Measurements from ENCODE around the gene PLAAT4. TPM values are rescaled to one million over a fixed set of nuclear protein-coding genes. Genes with fewer than 3 reads are reported as not detected.
"Not testable (repeated sequence)": the region's sequence is repeated elsewhere in the genome, so short reads cannot be mapped to it uniquely, and the experiment has no call there.

Gene PLAAT4
- total RNA-seq, 1 donor from 2014 or later = 25.3 TPM

DNA sequence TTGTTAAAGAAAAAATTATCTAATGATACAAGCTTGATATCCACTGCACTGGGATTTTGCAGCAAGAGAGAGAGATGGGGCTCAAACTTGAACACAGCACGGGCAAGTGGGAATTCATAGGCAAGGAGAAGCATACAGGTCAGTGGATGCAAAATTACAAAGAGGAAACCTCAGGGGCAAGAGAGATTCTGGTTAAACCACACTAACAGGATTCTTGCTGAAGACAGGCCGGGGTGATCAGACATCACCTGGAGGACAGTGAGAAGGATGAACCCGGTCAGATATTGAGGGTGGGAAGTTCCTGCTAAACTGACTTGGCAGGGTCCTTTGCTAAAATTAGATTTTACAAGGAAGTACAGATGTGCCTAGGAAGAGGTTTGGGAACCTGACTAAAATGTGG is 2.5 kb upstream of the PLAAT4 start:
- DNase-seq (no peak), ATAC-seq (no peak)
- intact Hi-C loops (cut with micrococcal nuclease) = no loop called here

DNA sequence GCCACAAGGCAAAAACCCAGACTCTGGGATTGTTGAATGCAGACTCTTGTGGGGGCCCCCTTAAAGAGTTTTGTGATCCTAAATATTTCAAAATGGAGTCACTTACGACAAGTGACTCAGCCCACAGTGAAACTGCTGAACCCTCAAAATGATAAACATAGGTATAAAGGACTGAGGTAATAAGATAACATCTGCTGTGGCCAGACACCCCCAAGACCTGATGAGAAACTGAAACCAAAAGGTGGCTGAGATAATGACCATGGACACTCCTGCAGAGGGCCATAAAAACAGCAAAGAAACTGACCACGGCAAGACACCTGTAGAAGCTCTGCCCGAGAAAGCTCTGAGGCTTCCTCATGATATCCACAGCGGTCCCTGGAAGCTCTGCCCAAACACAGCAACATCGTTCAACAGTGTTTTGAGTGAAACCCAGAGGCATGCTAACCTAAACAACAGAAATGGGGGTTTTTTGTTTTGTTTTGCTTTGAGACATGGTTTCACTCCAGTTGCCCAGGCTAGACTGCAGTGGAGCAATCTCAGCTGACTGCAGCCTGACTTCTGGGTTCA is 1.6 kb upstream of the PLAAT4 start:
- intact Hi-C loops (cut with micrococcal nuclease) = no loop called here
- no peak for DNase-seq
- ATAC-seq = no peak

DNA sequence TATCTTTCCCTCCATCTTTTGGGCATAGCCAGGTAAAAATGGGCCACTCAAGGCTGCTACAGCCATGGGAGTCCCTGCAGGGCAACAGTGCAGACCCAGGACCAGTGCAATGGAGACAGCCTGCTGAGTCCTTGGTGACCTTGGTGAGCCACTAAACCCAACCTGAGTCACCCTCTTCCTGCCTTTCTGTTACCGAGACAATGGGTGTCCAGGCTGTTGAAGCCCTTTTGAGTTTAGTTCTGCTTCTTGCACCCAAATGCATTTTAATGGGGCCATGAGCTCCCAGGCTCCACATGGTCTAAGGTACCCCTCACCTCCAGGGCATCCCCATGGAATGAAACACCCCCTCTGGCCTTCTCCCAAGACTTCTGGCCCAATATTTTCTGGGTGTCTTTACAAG is 874 bp upstream of the PLAAT4 start:
- intact Hi-C loops (cut with micrococcal nuclease) = no loop called here
- DNase-seq (no peak), ATAC-seq (no peak)

DNA sequence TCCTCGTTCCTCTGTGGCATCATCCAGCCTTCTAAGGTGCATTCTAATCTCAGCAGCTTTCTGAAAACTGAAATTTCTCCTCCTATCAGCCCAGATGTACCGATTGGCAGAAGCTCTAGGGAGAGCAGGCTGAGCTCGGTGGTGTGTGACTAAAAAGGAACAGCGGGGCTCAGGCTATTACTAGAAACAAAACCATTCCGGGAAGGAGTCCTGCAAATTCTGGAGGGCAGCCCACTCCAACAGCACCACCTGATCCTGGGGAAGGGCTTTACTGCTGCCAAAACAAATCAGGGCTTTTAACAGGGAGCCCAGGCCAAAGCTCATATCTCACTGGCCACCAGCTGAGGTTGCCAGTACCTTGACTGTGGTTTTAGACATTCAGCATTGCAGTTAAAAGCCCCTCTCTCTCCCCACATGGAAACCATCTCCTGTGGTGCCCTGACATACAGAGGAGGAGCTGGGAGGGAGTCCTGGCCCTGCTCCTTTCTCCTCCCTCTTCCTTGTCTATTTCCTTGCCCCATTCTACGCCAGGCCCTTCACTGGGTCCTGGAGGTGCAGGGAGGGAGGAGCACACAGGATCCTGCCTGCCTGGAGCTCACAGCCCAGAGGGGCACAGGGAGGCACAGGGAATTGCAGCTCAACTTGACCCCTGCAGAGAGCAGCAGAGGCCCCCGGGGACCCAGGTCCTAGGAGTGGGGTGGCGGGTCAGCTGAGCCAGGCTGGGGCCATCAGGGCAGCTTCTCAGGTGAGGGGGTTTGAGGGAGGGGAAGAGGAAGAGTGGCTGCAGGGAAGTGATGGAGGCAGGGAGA is 889 bp downstream of the PLAAT4 start:
- DNase-seq = peak; percentile 71
- intact Hi-C loops (cut with micrococcal nuclease) = no loop called here
- ATAC-seq = peak; percentile 94

DNA sequence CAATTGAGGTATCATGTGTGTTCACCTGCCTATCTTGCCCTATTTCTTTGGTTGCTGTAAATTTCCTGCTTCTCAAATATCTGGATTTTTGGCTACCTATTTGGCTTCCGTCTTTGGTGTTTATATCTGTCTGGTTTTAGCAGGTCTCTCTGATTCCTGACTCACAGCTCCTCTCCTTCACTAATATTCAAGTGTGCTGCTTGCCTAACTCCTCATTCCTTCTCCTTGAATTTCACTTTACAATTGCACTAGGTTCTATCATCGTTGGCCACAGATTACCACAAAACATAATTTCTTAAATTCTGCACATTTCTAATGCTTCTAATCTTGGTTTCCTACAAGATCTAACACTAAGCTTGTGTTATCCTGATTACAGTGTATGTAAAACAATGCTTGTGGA is 5.9 kb downstream of the PLAAT4 start:
- ATAC-seq = not testable (repeated sequence)

DNA sequence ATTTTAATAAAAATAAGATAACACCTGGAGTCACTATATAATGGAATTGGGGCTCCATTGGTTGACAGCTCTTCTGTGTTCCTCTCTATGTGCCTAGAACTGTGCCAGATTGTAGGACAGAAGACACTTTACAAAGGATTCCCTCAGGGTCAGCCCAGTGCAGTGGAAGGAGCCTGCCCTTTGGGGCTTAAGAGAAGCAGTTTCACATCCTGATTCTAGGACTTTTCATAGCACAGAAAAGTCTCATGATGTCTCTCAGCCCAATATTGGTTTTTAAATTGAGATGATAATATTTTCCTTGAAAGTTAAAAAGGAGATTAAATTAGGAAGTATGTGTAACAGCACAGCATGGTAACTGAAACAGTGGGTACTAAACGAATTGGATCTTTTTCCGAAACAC is 7.1 kb downstream of the PLAAT4 start:
- intact Hi-C loops (cut with micrococcal nuclease) = no loop called here
- no peak for ATAC-seq
- no peak for DNase-seq

More for the DNA sequence above, 5.9 kb downstream of the PLAAT4 start:
- DNase-seq; intact Hi-C loops (cut with micrococcal nuclease): not testable (repeated sequence)

DNA sequence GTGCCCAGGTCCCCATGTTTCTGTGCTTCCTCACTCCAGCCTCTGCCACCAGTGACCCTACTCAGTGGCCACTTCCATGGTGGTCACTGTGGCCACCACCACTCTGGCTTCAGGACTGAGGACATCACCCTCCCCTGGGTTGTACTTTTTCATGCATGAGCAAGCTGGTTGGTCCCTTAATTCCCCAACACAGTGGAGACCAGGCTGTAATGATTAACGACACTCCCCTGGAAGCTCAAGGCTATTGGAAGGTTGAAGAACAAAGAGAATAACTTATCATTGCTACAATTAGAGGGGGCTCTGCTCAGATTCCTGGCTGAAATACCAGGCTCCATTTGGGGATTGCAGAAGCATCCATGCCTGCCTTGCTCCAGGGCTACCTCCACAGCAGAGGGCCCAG is 10.5 kb downstream of the PLAAT4 start:
- DNase-seq = no peak
- intact Hi-C loops (cut with micrococcal nuclease) = no loop called here
- no peak for ATAC-seq

DNA sequence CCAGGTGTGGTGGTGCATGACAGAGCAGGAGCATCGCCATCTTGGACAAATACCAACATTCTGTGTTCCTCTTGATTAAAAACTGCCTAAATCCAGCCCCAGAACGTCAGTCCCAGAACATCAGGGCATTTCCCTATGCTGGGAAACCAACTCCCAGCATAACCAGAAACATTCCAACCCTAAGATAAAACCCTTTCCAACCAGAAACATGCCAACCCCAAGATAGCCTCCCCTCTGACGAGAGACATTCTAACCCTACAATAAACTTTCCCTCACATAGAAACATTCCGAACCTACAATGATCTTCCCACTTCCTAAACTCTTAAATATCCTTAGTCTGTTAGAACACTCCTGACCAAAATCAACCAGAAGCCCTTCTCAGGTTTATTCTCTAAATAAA is 11.6 kb downstream of the PLAAT4 start:
- DNase-seq (no peak), ATAC-seq (peak; percentile 66)
- intact Hi-C loops (cut with micrococcal nuclease) = no loop called here

DNA sequence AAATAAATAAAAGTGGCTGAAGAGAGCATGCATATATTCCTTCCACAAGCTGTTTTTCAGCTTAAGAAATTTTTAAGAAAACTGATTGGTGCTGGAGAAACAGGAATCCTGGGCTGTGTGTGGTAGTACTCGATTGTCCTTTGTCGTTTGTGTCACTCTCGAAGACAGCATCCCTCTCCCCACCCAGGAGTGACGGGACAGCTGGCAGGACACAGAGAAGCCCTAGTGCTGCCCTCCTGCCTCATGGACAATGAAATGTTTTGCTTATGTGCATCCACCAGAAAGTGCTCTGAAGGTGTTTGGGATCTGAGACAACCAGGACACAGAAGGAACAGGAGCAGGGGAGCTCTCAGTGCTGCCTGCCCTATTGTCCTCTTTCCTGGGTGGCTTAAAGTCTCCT is 12.8 kb downstream of the PLAAT4 start:
- no peak for ATAC-seq
- DNase-seq = no peak
- intact Hi-C loops (cut with micrococcal nuclease) = no loop called here

DNA sequence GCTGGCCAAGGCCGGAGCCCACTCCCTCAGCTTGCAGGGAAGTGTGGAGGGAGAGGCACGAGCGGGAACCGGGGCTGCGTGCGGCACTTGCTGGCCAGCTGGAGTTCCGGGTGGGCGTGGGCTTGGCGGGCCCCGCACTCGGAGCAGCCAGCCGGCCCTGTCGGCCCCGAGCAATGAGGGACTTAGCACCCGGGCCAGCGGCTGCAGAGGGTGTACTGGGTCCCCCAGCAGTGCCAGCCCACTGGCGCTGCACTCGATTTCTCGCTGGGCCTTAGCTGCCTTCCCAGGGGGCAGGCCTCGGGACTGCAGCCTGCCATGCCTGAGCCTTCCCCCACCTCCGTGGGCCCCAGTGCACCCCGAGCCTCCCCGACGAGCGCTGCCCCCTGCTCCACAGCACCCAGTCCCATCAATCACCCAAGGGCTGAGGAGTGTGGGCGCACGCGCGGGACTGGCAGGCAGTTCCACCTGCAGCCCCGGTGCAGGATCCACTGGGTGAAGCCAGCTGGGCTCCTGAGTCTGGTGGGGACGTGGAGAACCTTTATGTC is 13.6 kb downstream of the PLAAT4 start:
- ATAC-seq; DNase-seq; intact Hi-C loops (cut with micrococcal nuclease): not testable (repeated sequence)

DNA sequence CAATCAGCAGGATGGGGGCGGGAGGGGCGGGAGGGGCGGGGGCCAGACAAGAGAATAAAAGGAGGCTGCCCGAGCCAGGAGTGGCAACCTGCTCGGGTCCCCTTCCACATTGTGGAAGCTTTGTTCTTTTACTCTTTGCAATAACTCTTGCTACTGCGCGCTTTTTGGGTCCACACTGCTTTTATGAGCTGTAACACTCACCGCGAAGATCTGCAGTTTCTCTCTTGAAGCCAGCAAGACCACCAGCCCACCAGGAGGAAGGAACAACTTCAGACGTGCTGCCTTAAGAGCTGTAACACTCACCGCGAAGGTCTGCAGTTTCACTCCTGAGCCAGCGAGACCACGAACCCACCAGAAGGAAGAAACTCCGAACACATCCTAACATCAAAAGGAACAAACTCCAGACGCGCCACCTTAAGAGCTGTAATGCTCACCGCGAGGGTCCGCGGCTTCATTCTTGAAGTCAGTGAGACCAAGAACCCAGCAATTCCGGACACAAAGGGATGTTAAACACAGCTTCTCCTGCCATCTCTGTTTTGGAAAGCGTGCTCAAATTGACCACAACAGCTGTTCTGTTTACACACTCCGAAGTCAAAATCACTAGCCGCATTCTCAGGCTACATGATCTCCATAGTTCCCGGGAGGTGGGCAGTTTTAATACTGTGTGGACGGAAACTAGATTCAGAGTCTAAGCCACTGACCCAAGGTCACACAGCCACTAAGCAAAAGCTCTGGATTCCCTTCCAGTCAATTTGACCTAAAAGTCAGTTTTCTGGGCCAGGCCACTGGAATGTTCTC is 14.7 kb downstream of the PLAAT4 start:
- DNase-seq (no peak), ATAC-seq (no peak)
- intact Hi-C loops (cut with micrococcal nuclease) = no loop called here

DNA sequence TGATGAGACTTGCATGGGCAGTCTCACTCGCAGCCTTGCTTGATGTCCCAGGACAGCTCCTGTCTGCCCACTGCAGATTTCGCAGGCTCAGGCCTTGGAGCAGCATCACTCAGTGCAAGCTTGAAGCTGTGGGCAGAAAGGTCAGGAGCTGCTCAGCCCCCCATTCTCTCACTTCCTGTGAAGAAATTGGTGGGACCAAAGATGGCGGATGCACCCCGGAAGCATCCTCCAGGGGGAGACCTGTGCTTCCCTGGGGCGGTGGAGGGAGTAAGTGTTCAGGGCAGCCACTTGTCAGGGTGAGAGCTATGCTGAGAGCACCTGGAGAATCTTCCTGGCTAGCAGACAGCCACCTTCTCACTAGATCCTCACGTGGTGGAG is 15.3 kb downstream of the PLAAT4 start:
- ATAC-seq = no peak
- no peak for DNase-seq
- intact Hi-C loops (cut with micrococcal nuclease) = no loop called here

DNA sequence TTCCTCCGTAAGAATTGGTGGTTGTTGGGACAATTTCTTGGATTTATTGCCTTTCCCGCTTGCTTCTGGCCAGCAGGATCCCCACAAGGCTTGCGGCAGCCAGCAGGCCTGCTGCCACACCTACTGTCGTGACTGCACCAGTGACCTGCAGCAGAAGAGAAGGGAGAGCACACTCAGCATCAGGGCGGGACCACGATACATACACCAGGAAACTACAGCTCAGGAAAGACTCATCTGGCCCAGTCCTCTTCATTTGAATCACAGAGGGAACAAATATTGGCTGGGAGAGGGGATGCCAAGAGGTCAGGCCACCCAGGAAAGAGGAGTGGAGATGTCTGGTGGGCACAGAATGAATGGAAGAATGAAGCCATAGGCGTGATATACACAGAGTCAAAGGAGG is 16.3 kb downstream of the PLAAT4 start:
- no peak for DNase-seq

DNA sequence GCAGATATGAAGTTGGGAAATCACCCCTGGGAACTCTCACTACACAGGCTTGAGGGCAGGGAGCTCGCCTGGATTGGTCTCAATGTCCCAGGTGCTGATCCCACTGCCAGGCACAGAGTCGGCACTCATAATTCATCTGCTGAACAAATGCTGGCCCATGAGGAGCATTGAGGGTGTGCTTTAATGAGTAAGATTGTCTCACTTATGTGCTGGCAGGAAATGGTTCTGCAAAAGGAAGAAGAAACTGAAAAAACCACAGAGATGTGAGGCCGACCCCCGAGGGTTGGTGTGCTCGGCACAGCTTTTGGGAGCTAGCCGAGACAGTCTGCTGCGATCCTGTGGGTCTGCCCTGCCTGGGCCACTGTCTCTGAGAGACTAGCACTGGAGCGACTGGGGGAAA is 17.2 kb downstream of the PLAAT4 start:
- DNase-seq (no peak), ATAC-seq (peak; percentile 26)
- intact Hi-C loops (cut with micrococcal nuclease) = no loop called here

More for the DNA sequence above, 16.3 kb downstream of the PLAAT4 start:
- intact Hi-C loops (cut with micrococcal nuclease) = no loop called here
- ATAC-seq = no peak

DNA sequence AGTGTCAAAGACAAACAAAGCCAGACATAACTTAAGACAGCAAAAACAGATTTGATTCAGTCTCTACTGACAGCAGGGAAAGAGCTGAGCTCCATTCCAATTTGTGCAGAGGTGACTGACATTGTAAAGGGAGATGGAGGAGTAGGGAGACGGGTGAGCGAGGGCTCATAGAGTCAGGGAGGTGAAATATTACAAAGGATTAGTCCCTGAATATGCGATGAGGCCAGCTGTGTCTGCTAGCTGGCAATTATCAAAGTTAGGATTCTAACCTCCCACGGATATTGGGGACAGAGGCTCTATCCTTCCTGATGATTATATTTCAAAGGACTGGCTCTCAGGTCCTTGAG is 18.2 kb downstream of the PLAAT4 start:
- intact Hi-C loops (cut with micrococcal nuclease) = no loop called here
- no peak for DNase-seq
- ATAC-seq = peak; percentile 28

DNA sequence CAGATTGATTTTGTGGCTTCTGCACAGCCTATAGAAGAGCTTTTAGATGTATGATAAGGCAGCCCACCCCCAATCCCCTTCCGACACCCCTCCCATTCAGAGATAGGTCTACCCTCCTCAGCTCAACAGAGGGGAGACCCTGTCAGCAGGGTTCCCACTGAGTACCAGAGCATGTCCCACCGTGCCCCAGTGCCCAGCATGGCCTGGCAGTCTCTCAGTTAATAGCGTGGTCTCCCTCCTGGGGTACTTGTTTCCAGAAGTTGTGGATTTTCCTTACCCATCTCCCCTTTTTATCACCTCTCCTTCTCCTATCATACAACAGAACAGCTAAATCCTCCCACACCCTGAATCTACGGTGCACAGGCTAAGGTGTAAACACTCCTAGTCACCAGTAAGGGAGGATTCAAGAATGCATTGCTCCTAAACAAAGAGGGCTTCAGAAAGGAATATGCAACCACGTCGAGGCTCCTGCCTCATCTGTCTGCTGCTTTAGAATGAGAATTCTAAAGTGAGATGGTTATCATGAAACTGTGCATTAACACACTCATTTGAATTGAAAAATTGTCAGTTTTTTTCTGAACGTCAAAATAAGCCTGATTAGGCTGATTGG is 19.9 kb downstream of the PLAAT4 start:
- intact Hi-C loops (cut with micrococcal nuclease) = no loop called here
- ATAC-seq (no peak), DNase-seq (no peak)

DNA sequence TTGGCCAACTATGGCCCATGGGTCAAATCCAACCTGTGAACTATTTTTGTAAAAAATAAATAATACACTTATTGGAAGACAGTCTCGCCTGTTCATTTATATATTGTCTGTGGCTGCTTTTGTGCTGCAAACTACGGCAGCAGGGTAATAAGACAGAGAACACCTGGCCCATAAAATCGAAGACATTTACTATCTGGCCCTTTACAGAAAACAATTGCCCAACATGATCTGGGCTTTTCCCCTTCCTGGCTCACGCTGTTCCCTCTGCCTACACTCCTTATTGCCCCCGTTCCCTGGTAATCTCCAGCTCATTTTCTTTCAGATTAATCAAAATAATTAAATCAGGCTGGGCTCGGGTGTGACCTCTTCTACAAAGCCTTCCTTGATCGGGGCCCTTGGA is 21.0 kb downstream of the PLAAT4 start:
- DNase-seq (no peak), ATAC-seq (no peak)
- intact Hi-C loops (cut with micrococcal nuclease) = no loop called here

DNA sequence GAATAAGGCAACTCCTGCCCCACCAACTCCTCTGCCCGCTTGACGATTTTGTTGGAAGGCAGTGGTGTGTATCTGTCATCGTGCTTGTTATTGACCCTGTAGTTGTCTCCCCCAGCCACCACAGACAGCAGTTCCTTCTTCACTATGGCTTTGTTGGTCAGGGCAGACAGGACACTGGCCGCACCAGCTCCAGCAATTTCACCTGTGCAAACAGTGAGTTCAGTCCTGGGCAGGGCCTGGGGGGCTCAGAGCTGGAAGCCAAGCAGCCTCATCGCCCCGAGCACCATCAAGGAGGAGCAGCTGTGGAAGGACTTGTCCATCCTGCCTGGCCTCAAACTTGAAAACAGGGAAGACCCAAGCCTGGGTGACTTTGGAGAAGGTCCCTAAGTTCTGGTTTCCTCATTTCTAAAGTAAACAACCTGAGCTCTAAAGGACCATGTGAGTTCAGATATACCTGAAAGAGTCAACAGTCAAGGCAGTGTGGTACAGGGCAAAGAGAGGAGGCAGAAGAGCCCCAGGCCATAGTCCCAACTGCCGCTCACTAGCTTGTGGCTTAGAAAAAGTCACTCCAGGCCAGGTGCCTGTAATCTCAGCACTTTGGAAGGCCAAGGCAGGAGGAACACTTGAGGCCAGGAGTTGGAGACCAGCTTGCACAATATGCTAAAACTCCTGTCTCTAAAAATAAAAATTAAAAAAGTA is 22.0 kb downstream of the PLAAT4 start:
- no peak for DNase-seq
- ATAC-seq = no peak
- intact Hi-C loops (cut with micrococcal nuclease) = no loop called here

DNA sequence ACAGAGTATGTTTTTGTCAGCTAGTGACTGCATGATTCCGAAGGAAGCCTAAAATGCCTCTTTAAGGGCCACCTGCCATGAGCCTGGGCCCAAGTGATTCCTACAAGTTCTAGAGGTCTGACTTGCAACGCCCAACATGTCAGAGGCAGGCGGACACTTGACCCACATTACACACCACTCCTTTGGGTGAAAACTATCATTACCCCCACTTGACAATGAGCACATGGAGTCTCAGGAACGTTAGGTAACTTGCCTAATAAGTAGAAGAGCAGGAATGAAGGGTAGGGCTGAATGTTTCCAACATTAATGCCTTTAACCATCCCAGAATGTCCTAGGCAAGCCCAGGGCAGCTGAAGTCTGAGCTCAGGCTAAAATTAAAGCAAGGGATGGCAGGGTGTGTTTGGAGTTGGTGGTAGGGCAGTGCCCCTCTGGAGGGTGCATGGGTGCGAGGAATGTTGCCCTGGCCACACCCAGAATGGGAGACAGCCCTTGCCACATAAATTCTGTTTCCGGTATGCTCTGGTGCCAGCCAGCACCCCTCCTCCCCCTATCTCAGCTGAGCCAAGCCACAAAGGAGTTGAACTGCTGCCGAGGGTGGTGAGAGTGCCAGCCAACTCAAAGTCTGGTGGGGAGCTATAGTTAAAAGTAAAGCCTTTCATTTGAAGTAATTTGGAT is 24.0 kb downstream of the PLAAT4 start:
- intact Hi-C loops (cut with micrococcal nuclease) = no loop called here
- ATAC-seq = peak; percentile 82
- peak; percentile 68 for DNase-seq
